ENCODE measurements around the gene HAUS8.

GRCh38 chr19:17061205-17061604 lies 14.0 kb downstream of the HAUS8 start:
- no peak for TF ChIP-seq POLR2A (IDR thresholded peaks at IDR 0.05)
- TF ChIP-seq CTCF (IDR thresholded peaks at IDR 0.05): no peak
